ENCODE measurements around the gene UBTD2. TPM values are rescaled to one million over a fixed set of nuclear protein-coding genes. Genes with fewer than 3 reads are reported as not detected.

The UBTD2 gene
- total RNA-seq, 1 experiment from 2014 or later: 22.7 TPM

- ChIA-PET POLR2A (no interaction called here), CTCF (no interaction called here)
Observed at GRCh38 chr5:172243302-172243701, 40.3 kb downstream of the UBTD2 start.

More at GRCh38 chr5:172243302-172243701, 40.3 kb downstream of the UBTD2 start:
- no peak for ATAC-seq
- H3K9me3 Mint-ChIP-seq: no peaks in the 10 kb centered on the region
- H3K27ac Mint-ChIP-seq: no peak overlapping the region; the same call in 1 of the 2 replicates
- TF ChIP-seq TEAD1 (CRISPR knock-in tag; IDR thresholded peaks at IDR 0.05): no peak
- TF ChIP-seq JAZF1 (CRISPR knock-in tag; IDR thresholded peaks at IDR 0.05): no peak
- no peak for TF ChIP-seq CREM (CRISPR knock-in tag; IDR thresholded peaks at IDR 0.05)
- TF ChIP-seq, protein P1, sequence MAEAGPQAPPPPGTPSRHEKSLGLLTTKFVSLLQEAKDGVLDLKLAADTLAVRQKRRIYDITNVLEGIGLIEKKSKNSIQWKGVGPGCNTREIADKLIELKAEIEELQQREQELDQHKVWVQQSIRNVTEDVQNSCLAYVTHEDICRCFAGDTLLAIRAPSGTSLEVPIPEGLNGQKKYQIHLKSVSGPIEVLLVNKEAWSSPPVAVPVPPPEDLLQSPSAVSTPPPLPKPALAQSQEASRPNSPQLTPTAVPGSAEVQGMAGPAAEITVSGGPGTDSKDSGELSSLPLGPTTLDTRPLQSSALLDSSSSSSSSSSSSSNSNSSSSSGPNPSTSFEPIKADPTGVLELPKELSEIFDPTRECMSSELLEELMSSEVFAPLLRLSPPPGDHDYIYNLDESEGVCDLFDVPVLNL (CRISPR knock-in tag; IDR thresholded peaks at IDR 0.05; ENCODE audit: borderline replicate concordance, low read depth): no peak
- TF ChIP-seq, protein P2, sequence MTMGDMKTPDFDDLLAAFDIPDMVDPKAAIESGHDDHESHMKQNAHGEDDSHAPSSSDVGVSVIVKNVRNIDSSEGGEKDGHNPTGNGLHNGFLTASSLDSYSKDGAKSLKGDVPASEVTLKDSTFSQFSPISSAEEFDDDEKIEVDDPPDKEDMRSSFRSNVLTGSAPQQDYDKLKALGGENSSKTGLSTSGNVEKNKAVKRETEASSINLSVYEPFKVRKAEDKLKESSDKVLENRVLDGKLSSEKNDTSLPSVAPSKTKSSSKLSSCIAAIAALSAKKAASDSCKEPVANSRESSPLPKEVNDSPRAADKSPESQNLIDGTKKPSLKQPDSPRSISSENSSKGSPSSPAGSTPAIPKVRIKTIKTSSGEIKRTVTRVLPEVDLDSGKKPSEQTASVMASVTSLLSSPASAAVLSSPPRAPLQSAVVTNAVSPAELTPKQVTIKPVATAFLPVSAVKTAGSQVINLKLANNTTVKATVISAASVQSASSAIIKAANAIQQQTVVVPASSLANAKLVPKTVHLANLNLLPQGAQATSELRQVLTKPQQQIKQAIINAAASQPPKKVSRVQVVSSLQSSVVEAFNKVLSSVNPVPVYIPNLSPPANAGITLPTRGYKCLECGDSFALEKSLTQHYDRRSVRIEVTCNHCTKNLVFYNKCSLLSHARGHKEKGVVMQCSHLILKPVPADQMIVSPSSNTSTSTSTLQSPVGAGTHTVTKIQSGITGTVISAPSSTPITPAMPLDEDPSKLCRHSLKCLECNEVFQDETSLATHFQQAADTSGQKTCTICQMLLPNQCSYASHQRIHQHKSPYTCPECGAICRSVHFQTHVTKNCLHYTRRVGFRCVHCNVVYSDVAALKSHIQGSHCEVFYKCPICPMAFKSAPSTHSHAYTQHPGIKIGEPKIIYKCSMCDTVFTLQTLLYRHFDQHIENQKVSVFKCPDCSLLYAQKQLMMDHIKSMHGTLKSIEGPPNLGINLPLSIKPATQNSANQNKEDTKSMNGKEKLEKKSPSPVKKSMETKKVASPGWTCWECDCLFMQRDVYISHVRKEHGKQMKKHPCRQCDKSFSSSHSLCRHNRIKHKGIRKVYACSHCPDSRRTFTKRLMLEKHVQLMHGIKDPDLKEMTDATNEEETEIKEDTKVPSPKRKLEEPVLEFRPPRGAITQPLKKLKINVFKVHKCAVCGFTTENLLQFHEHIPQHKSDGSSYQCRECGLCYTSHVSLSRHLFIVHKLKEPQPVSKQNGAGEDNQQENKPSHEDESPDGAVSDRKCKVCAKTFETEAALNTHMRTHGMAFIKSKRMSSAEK (CRISPR knock-in tag; IDR thresholded peaks at IDR 0.05; ENCODE audit: borderline replicate concordance): no peak
- TF ChIP-seq HMGA2 (CRISPR knock-in tag; IDR thresholded peaks at IDR 0.05): no peak
- TF ChIP-seq, protein P3, sequence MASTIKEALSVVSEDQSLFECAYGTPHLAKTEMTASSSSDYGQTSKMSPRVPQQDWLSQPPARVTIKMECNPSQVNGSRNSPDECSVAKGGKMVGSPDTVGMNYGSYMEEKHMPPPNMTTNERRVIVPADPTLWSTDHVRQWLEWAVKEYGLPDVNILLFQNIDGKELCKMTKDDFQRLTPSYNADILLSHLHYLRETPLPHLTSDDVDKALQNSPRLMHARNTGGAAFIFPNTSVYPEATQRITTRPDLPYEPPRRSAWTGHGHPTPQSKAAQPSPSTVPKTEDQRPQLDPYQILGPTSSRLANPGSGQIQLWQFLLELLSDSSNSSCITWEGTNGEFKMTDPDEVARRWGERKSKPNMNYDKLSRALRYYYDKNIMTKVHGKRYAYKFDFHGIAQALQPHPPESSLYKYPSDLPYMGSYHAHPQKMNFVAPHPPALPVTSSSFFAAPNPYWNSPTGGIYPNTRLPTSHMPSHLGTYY (CRISPR knock-in tag; IDR thresholded peaks at IDR 0.05): no peak
- no peak for TF ChIP-seq OVOL2 (CRISPR knock-in tag; IDR thresholded peaks at IDR 0.05; ENCODE audit: borderline replicate concordance)
- TF ChIP-seq, protein P4, sequence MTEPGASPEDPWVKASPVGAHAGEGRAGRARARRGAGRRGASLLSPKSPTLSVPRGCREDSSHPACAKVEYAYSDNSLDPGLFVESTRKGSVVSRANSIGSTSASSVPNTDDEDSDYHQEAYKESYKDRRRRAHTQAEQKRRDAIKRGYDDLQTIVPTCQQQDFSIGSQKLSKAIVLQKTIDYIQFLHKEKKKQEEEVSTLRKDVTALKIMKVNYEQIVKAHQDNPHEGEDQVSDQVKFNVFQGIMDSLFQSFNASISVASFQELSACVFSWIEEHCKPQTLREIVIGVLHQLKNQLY (CRISPR knock-in tag; IDR thresholded peaks at IDR 0.05): no peak
- TF ChIP-seq, protein P5, sequence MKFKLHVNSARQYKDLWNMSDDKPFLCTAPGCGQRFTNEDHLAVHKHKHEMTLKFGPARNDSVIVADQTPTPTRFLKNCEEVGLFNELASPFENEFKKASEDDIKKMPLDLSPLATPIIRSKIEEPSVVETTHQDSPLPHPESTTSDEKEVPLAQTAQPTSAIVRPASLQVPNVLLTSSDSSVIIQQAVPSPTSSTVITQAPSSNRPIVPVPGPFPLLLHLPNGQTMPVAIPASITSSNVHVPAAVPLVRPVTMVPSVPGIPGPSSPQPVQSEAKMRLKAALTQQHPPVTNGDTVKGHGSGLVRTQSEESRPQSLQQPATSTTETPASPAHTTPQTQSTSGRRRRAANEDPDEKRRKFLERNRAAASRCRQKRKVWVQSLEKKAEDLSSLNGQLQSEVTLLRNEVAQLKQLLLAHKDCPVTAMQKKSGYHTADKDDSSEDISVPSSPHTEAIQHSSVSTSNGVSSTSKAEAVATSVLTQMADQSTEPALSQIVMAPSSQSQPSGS (CRISPR knock-in tag; IDR thresholded peaks at IDR 0.05; ENCODE audit: borderline replicate concordance, low read depth): no peak
- TF ChIP-seq ZNF219 (CRISPR knock-in tag; IDR thresholded peaks at IDR 0.05; ENCODE audit: borderline replicate concordance): no peak
- no peak for TF ChIP-seq MAX (CRISPR knock-in tag; IDR thresholded peaks at IDR 0.05)
- no peak for TF ChIP-seq RORB (CRISPR knock-in tag; IDR thresholded peaks at IDR 0.05)
- TF ChIP-seq TP53 (CRISPR knock-in tag; IDR thresholded peaks at IDR 0.05): no peak
- TF ChIP-seq AFF4 (CRISPR knock-in tag; IDR thresholded peaks at IDR 0.05; ENCODE audit: borderline replicate concordance): no peak
- TF ChIP-seq PRRX2 (CRISPR knock-in tag; IDR thresholded peaks at IDR 0.05): no peak
- no peak for TF ChIP-seq SMAD3 (CRISPR knock-in tag; IDR thresholded peaks at IDR 0.05; ENCODE audit: borderline replicate concordance)
- TF ChIP-seq NR1H2 (CRISPR knock-in tag; IDR thresholded peaks at IDR 0.05): no peak
- TF ChIP-seq, protein P6, sequence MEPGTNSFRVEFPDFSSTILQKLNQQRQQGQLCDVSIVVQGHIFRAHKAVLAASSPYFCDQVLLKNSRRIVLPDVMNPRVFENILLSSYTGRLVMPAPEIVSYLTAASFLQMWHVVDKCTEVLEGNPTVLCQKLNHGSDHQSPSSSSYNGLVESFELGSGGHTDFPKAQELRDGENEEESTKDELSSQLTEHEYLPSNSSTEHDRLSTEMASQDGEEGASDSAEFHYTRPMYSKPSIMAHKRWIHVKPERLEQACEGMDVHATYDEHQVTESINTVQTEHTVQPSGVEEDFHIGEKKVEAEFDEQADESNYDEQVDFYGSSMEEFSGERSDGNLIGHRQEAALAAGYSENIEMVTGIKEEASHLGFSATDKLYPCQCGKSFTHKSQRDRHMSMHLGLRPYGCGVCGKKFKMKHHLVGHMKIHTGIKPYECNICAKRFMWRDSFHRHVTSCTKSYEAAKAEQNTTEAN (CRISPR knock-in tag; IDR thresholded peaks at IDR 0.05): no peak
- no peak overlapping the region for H3K4me3 Mint-ChIP-seq
- DNase-seq (ENCODE audit: low spot score): no peak
- H3K27me3 Mint-ChIP-seq (ENCODE audit: low read depth): no peaks in the 10 kb centered on the region
- no peaks in the 10 kb centered on the region for H3K36me3 Mint-ChIP-seq
- H3K4me1 Mint-ChIP-seq: peaks cover 11% of the 10 kb centered on the region

All from WTC11 (cell line).